Measurements from ENCODE around the gene CDK5R2.

CDK5R2 gene

DNA sequence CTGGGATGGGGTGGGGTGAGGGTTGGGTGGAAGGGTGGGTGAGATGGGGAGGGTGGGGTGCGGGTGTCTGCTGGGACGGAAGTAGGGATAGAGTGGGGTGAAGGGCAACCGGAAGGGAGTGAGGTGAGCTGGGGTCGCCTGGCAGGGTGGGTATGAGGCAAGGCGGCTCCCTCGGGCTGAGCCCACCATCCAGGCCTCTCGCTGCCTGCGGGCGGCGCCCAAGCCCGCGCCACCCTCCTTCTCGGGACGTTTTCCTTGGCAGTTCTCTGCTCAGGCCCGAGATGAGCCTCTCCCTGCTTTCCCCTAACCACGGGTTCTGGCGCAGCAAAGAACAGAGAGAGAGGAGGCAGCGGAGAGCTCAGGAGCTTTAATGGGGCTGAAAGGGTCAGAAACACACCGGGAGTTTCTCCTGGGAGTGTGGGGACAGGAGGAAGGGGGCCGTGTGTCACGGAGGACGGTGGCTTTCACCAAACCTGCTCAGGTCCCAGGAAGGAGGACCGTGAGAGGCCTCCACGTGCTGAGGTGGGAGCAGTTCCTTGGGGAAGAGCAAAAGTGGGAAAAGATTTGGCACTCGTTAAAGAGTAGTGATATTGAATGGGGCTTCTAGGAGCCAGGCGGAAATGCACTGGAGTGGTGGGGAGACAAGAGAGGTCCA, 21.4 kb downstream of the CDK5R2 start:
- FAIRE-seq (no peak), DNase-seq (ENCODE audit: insufficient read length, low spot score) (peak; percentile 21)
- TF ChIP-seq SPI1 (IDR thresholded peaks at IDR 0.05; ENCODE audit: low read depth, low read length) (no peak), TAF1 (IDR thresholded peaks at IDR 0.05; ENCODE audit: low read depth, low read length) (no peak), POU2F2 (IDR thresholded peaks at IDR 0.05; ENCODE audit: low read depth, low read length) (no peak), PAX5 (IDR thresholded peaks at IDR 0.05; ENCODE audit: insufficient read depth, low read length, severe bottlenecking) (no peak), POLR2AphosphoS5 (IDR thresholded peaks at IDR 0.05; ENCODE audit: low read depth, low read length) (no peak), POLR2A (IDR thresholded peaks at IDR 0.05; ENCODE audit: low read depth, low read length) (no peak)

DNA sequence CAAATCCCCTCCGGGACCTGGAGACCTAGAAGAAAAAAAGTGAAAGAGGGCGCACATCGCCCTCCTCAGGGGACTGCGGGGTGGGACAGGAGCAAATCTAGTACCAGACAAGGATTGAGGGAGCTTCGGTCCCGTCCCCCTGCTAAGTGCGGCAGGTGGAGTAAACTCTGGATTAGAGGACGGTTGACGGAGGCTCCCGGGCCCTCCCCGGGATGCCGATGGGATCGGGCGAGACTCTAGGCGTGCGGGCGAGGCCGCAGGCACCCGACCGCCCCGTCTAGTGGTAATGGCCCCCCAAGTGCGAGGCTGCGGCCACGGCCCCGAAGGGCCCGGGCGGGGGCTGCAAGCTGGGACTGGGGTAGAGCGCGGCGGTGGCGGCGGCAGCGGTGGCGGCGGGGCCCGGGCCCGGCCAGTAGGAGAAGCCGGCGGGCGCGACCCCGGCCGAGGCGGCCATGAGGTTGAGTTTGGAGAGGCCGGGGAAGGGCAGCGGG, 22.0 kb downstream of the CDK5R2 start:
- no peak for FAIRE-seq

DNA sequence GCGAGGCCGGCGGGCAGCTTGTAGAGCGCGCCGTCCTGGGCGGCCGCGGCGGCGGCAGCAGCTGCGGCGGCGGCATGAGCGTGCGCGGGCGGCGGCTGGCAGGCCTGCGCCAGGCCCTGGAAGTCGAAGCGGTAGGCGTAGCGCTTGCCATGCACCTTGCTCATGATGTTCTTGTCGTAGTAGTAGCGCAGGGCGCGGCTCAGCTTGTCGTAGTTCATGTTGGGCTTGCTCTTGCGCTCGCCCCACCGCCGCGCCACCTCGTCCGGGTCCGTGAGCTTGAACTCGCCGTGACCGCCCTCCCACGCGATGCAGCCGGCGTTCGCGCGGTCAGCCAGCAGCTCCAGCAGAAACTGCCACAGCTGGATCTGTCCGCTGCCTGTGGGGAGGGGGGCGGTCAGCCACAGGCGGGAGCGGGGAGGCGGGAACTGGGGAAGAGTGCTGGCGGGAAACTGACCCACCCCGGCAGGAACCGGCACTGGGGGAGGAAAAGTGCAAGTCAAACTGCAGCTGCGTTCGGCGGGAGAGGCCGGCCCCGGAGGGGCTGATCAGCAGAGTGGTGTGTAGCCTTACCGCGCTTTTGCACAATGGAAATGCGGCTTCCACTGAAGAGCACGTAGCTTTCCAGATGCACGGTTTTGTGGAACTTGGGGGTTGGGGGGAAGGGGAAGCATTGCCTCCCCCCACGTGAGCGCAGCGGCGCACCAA, 22.6 kb downstream of the CDK5R2 start:
- TF ChIP-seq TAF1 (IDR thresholded peaks at IDR 0.05; ENCODE audit: low read depth, low read length) (no peak), PAX5 (IDR thresholded peaks at IDR 0.05; ENCODE audit: insufficient read depth, low read length, severe bottlenecking) (no peak), POLR2A (IDR thresholded peaks at IDR 0.05; ENCODE audit: low read depth, low read length) (no peak), SPI1 (IDR thresholded peaks at IDR 0.05; ENCODE audit: low read depth, low read length) (no peak), POLR2AphosphoS5 (IDR thresholded peaks at IDR 0.05; ENCODE audit: low read depth, low read length) (no peak), POU2F2 (IDR thresholded peaks at IDR 0.05; ENCODE audit: low read depth, low read length) (no peak)
- FAIRE-seq (peak; percentile 70), DNase-seq (ENCODE audit: insufficient read length, low spot score) (peak; percentile 25)

More for the DNA sequence above, 22.0 kb downstream of the CDK5R2 start:
- TF ChIP-seq POU2F2 (IDR thresholded peaks at IDR 0.05; ENCODE audit: low read depth, low read length) (no peak), POLR2AphosphoS5 (IDR thresholded peaks at IDR 0.05; ENCODE audit: low read depth, low read length) (no peak), SPI1 (IDR thresholded peaks at IDR 0.05; ENCODE audit: low read depth, low read length) (no peak), PAX5 (IDR thresholded peaks at IDR 0.05; ENCODE audit: insufficient read depth, low read length, severe bottlenecking) (no peak), TAF1 (IDR thresholded peaks at IDR 0.05; ENCODE audit: low read depth, low read length) (no peak), POLR2A (IDR thresholded peaks at IDR 0.05; ENCODE audit: low read depth, low read length) (no peak)
- peak; percentile 20 for DNase-seq (ENCODE audit: insufficient read length, low spot score)

DNA sequence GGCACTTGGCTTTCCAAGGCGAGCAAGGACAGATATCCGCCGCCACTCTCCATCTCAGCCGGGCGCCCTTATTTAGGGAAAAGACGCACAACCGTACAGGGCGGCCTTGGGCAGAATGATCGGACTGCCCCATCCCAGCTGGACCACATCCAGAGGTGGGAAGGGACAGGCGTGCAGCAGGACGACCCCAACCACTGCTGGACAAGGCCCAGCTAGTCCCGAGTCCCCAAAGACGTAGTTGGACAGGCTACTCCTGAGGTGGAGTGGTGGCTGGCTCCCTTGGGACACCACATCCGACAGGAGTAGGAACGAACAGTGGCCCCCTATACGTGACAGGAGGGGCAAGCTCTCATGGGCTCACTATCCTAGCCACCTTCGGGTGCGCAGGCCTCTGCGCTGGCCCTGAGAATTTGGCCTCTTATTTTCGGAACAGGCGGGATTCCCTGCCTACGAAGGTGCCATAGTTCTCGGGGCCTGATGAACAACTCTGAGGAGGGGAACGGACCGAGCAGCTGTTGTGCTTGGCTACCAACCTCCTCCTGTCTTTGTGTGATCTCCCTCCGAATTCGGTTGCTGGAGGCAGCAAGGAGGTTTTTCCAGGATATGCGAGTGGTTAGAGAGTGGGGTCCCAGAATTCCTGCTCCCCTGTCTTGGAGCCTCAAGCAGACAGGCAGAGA, 23.3 kb downstream of the CDK5R2 start:
- no peak for FAIRE-seq
- TF ChIP-seq SPI1 (IDR thresholded peaks at IDR 0.05; ENCODE audit: low read depth, low read length) (no peak), TAF1 (IDR thresholded peaks at IDR 0.05; ENCODE audit: low read depth, low read length) (no peak), POLR2AphosphoS5 (IDR thresholded peaks at IDR 0.05; ENCODE audit: low read depth, low read length) (no peak)
- DNase-seq (ENCODE audit: insufficient read length, low spot score), result peak; percentile 15

DNA sequence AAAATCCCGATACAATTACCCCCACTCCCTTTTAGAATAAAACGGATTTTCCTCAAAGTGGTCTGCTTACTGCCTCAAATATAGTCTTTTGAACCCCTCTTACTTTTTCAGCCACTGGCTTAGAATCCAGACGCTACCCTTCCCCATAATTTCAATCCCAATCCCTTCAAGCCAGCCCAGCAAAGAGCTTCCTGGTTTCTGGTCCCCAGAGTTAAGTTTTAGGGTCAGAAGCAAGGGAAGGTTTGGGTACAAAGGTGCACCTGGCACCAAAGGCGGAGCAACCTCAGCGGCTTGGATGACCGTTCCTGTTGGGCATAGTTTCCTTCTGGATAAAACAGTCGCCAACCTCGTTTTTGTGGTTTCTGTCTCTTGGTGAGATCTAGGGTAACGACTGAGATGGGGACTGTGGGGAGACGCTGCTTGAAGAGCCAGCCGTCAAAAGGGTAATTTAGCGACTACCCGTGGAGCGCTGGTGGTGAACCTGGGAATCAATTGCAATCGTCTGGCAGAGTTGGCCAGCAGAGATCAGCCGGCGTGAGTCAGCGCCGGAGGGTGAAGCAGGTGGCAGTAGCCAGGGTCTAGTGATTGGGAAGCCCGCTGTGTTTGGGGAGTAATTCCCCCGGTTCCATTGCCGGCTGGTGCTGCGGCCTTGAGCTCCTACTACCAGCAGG, 23.9 kb downstream of the CDK5R2 start:
- no peak for TF ChIP-seq POLR2A (IDR thresholded peaks at IDR 0.05; ENCODE audit: low read depth, low read length)
- TF ChIP-seq POU2F2 (IDR thresholded peaks at IDR 0.05; ENCODE audit: low read depth, low read length), result no peak
- no peak for TF ChIP-seq TAF1 (IDR thresholded peaks at IDR 0.05; ENCODE audit: low read depth, low read length)
- TF ChIP-seq PAX5 (IDR thresholded peaks at IDR 0.05; ENCODE audit: insufficient read depth, low read length, severe bottlenecking), result no peak
- no peak for TF ChIP-seq SPI1 (IDR thresholded peaks at IDR 0.05; ENCODE audit: low read depth, low read length)
- FAIRE-seq, result no peak
- DNase-seq (ENCODE audit: insufficient read length, low spot score), result peak; percentile 17

DNA sequence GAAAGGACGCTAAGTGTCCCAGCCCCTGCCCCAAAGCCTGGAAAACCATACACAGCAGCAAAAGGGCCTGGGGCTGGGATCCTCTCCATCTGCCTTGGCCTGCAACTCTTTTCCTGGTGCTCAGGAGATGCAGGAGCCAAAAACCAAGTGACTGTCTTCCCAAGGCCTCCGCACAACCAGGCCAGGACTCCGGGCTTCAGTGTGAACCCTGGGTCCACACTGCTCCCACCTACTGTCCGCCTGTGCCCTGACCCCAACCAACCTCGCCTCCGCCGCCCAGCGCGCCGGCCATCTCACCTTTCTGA, 24.4 kb downstream of the CDK5R2 start:
- FAIRE-seq (no peak), DNase-seq (ENCODE audit: insufficient read length, low spot score) (no peak)
- no peak for TF ChIP-seq POLR2A (IDR thresholded peaks at IDR 0.05; ENCODE audit: low read depth, low read length)
- no peak for TF ChIP-seq TAF1 (IDR thresholded peaks at IDR 0.05; ENCODE audit: low read depth, low read length)
- TF ChIP-seq POU2F2 (IDR thresholded peaks at IDR 0.05; ENCODE audit: low read depth, low read length), result no peak
- no peak for TF ChIP-seq SPI1 (IDR thresholded peaks at IDR 0.05; ENCODE audit: low read depth, low read length)
- no peak for TF ChIP-seq PAX5 (IDR thresholded peaks at IDR 0.05; ENCODE audit: insufficient read depth, low read length, severe bottlenecking)
- no peak for TF ChIP-seq POLR2AphosphoS5 (IDR thresholded peaks at IDR 0.05; ENCODE audit: low read depth, low read length)

DNA sequence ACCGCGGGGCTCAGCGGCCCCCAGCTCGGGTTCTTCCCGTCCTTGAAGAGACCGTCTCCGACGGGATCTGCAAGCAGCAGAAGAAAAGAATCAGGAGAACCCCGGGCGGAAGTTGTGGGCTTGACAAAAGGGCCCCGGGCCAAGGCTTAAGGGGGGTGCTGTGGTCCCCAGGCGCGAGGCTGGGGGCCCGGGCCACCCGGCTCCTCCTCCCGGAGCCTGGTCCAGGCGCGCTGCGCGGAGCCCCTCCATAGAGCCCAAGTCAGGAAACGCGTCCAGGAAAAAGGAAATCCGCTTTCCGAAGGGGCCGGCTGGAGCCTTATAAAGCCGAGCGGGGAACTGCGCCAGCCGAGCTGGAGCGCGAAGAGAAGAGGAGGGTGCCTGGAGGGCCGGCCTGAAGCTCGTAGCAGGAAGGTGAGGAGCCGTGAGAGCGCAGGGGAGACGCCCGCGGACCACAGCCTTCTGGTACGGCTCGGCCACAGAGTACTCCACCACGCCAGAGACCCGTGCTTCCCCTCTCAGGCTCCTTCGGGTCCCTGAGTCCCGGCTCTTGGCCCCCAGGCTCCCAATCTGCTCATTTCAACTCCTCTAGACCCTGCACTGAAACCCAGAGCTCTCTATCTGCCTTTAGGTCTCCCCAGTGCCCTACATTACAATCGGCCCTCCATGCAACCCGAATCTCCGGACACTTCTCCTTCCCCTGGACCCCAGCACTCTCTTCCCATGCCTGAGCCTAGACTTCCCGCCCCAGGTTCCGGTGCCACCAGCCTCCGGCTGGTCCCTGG, 25.0 kb downstream of the CDK5R2 start:
- TF ChIP-seq POU2F2 (IDR thresholded peaks at IDR 0.05; ENCODE audit: low read depth, low read length), result no peak
- TF ChIP-seq POLR2A (IDR thresholded peaks at IDR 0.05; ENCODE audit: low read depth, low read length), result no peak
- no peak for TF ChIP-seq POLR2AphosphoS5 (IDR thresholded peaks at IDR 0.05; ENCODE audit: low read depth, low read length)
- TF ChIP-seq SPI1 (IDR thresholded peaks at IDR 0.05; ENCODE audit: low read depth, low read length), result no peak
- no peak for TF ChIP-seq TAF1 (IDR thresholded peaks at IDR 0.05; ENCODE audit: low read depth, low read length)
- TF ChIP-seq PAX5 (IDR thresholded peaks at IDR 0.05; ENCODE audit: insufficient read depth, low read length, severe bottlenecking), result no peak
- FAIRE-seq, result no peak
- DNase-seq (ENCODE audit: insufficient read length, low spot score), result peak; percentile 35

DNA sequence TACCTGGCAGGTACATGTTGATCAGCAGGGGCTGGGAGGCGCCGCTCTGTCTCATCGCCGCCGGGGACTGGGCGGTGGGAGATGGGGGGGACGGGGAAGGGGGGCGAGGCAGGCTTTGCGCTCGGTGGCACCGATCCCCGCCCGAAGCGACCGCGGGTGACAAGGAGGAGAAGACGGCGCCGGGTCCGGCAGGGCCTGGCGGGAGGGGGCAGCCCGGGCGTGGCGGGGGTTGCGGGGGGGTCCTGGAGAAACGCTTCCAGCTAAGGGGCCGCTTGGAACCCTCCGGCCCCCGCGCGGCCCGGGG, 25.5 kb downstream of the CDK5R2 start, which contains the start of gene FEV:
TSS of gene FEV (minus strand) at position 164 of the 304 bp plus-strand sequence. CDS start at position 55, 109 bp downstream.
- no peak for TF ChIP-seq POLR2A (IDR thresholded peaks at IDR 0.05; ENCODE audit: low read depth, low read length)
- no peak for TF ChIP-seq POLR2AphosphoS5 (IDR thresholded peaks at IDR 0.05; ENCODE audit: low read depth, low read length)
- TF ChIP-seq TAF1 (IDR thresholded peaks at IDR 0.05; ENCODE audit: low read depth, low read length), result no peak
- no peak for TF ChIP-seq SPI1 (IDR thresholded peaks at IDR 0.05; ENCODE audit: low read depth, low read length)
- TF ChIP-seq PAX5 (IDR thresholded peaks at IDR 0.05; ENCODE audit: insufficient read depth, low read length, severe bottlenecking), result no peak
- TF ChIP-seq POU2F2 (IDR thresholded peaks at IDR 0.05; ENCODE audit: low read depth, low read length), result no peak
- DNase-seq (ENCODE audit: insufficient read length, low spot score), result no peak
- no peak for FAIRE-seq

All from GM12891 (cell line).